DOHH2 (cell line): ENCODE measurements around the gene VEGFD.

Experiments
- H3F3A ChIP-seq: fragments of 200-600 bp; sonication (generic), shearing (Covaris generic); 2 replicates; pipeline ENCODE4 v1.6.0; 2016; ENCODE audit warnings: antibody characterized with exemption, mild to moderate bottlenecking; ENCODE audit not compliant: control insufficient read depth, insufficient read depth
- H3K27ac ChIP-seq: fragments of 200-600 bp; sonication (generic); 2 replicates; pipeline ENCODE4 v1.5.1; 2014; ENCODE audit warnings: low read depth, mild to moderate bottlenecking, low read length, moderate library complexity
- H3K27me3 ChIP-seq: fragments of 200-600 bp; sonication (generic); 2 replicates; pipeline ENCODE4 v1.6.1; 2014; ENCODE audit warnings: mild to moderate bottlenecking, low read length, mixed read lengths; ENCODE audit not compliant: control insufficient read depth
- H3K36me3 ChIP-seq: fragments of 200-600 bp; sonication (generic); 2 replicates; pipeline ENCODE4 v1.6.1; 2014; ENCODE audit warnings: mild to moderate bottlenecking, low read length, moderate library complexity, mixed read lengths; ENCODE audit not compliant: control insufficient read depth
- H3K4me1 ChIP-seq: fragments of 200-600 bp; sonication (generic); 2 replicates; pipeline ENCODE4 v1.6.1; 2014; ENCODE audit warnings: mild to moderate bottlenecking, low read length, mixed read lengths; ENCODE audit not compliant: control insufficient read depth
- H3K4me2 ChIP-seq: fragments of 200-600 bp; sonication (generic); 2 replicates; pipeline ENCODE4 v1.6.0; 2014; ENCODE audit warnings: mild to moderate bottlenecking, low read length, moderate library complexity
- H3K4me3 ChIP-seq: fragments of 200-600 bp; sonication (generic); 2 replicates; pipeline ENCODE4 v1.5.1; 2014; ENCODE audit warnings: mild to moderate bottlenecking, low read length, mixed read lengths
- H3K79me2 ChIP-seq: fragments of 200-600 bp; sonication (generic); 2 replicates; pipeline ENCODE4 v1.6.1; 2014; ENCODE audit warnings: mild to moderate bottlenecking, low read length, mixed read lengths; ENCODE audit not compliant: control insufficient read depth
- H3K9me2 ChIP-seq: fragments of 200-600 bp; sonication (generic); replicated peaks from 2 replicates; pipeline ENCODE4 v1.6.1; 2014; ENCODE audit warnings: mild to moderate bottlenecking, low read length, mixed read lengths; ENCODE audit not compliant: control insufficient read depth
- H3K9me3 ChIP-seq: fragments of 200-600 bp; sonication (generic); 2 replicates; pipeline ENCODE4 v1.6.1; 2014; ENCODE audit warnings: antibody characterized with exemption, low read length, mixed read lengths; ENCODE audit not compliant: control insufficient read depth, insufficient read depth
- H4K20me1 ChIP-seq: fragments of 200-600 bp; sonication (generic); 2 replicates; pipeline ENCODE4 v1.6.0; 2014; ENCODE audit warnings: low read depth, mild to moderate bottlenecking, antibody characterized with exemption, low read length, moderate library complexity; ENCODE audit not compliant: control insufficient read depth, insufficient read depth
- CTCF ChIP-seq: fragments of 200-600 bp; sonication (generic); IDR thresholded peaks from one replicate; pipeline ENCODE4 v1.5.1; 2014; ENCODE audit warnings: antibody characterized with exemption, mild to moderate bottlenecking, low read depth, low read length; ENCODE audit not compliant: poor library complexity, severe bottlenecking
- EZH2phosphoT487 ChIP-seq: fragments of 200-600 bp; sonication (generic); IDR thresholded peaks from 2 replicates; pipeline ENCODE4 v1.6.1; 2017; ENCODE audit warnings: borderline replicate concordance, mild to moderate bottlenecking, antibody characterized with exemption, low read length, moderate library complexity, mixed read lengths

Gene VEGFD

DNA sequence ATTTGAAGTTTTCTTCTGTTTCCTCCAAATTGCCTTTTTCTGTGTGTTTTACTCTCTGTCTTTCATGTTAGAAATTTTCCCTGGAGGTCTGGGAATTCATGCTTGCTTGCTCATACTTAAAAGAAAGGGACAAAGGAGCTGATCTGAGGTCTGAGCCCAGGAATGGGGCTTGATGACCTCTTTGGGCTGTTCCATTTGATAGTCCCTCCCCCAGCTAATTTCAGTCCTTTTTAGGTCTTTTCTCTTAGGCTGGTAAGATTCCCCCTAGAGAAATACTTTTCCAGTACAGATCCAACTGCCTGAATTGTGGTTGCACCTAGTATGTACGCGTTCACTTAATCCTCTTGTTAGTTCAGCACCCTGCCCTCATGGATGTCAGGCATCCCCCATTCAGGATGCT is 43.3 kb downstream of the VEGFD start:
- Histone ChIP-seq H3K9me2 (no peaks in the 10 kb centered on the region), H3K9me3 (no peaks in the 10 kb centered on the region), H3K36me3 (no peaks in the 10 kb centered on the region), H3K4me1 (peaks cover 8% of the 10 kb centered on the region), H3F3A (no peaks in the 10 kb centered on the region), H3K27ac (no peak overlapping the region), H4K20me1 (no peaks in the 10 kb centered on the region), H3K4me3 (no peak overlapping the region), H3K27me3 (no peaks in the 10 kb centered on the region; the same call in 1 of the 2 replicates), H3K79me2 (no peaks in the 10 kb centered on the region), H3K4me2 (no peak overlapping the region)
- TF ChIP-seq EZH2phosphoT487 (no peak), CTCF (no peak)

DNA sequence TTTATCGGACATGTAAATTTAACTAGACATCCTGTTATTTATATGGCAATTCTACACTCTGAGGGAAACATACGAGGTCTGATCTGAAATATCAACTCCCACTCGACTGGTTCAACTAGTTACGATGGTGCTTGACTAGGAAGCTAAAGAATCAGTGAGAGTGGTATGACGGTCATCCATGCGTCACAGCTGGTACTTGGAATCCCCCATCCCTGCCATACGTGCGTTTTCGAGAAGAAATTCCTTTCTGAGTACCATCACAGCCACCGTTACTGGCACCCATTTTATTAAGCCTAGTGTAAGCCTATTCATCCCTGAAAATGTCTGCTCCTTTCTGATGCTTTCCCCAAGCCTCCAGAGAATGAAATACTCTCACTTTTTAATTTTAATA is 48.2 kb downstream of the VEGFD start:
- Histone ChIP-seq H3K27me3 (no peaks in the 10 kb centered on the region; the same call in 1 of the 2 replicates), H3K9me2 (no peaks in the 10 kb centered on the region), H3K4me2 (peak overlapping the region; percentile 88), H3K79me2 (peaks cover 31% of the 10 kb centered on the region), H3K27ac (no peak overlapping the region), H3K4me3 (peak overlapping the region; percentile 87), H4K20me1 (no peaks in the 10 kb centered on the region), H3F3A (no peaks in the 10 kb centered on the region), H3K36me3 (peaks cover 19% of the 10 kb centered on the region), H3K9me3 (no peaks in the 10 kb centered on the region), H3K4me1 (peaks cover 8% of the 10 kb centered on the region)
- no peak for TF ChIP-seq EZH2phosphoT487
- TF ChIP-seq CTCF, result no peak

GRCh38 chrX:15335135-15336022 is 48.8 kb downstream of the VEGFD start, which contains the start of gene PIGA:
Gene PIGA, minus strand, starts transcription at chrX:15335523. Its CDS starts 3,593 bp downstream, at chrX:15331930.
- H3K4me2 ChIP-seq, result peak within 1 kb of the TSS; percentile 88
- peaks cover 31% of the 10 kb centered on the region for H3K79me2 ChIP-seq
- H3K27me3 ChIP-seq, result no peaks in the 10 kb centered on the region
- no peak for TF ChIP-seq CTCF
- no peak for TF ChIP-seq EZH2phosphoT487
- H3K27ac ChIP-seq, result peak within 1 kb of the TSS; percentile 32
- no peaks in the 10 kb centered on the region for H3K9me2 ChIP-seq
- H4K20me1 ChIP-seq, result no peaks in the 10 kb centered on the region
- peak within 1 kb of the TSS; percentile 87 for H3K4me3 ChIP-seq
- H3K36me3 ChIP-seq, result peaks cover 22% of the 10 kb centered on the region
- no peaks in the 10 kb centered on the region for H3K9me3 ChIP-seq
- peaks cover 8% of the 10 kb centered on the region for H3K4me1 ChIP-seq
- H3F3A ChIP-seq, result no peaks in the 10 kb centered on the region
